HUES64 (cell line): ENCODE data around the gene TPSD1.

Experiments
- H3K27ac ChIP-seq: 2 replicates; pipeline ENCODE4 v1.7.0; 2013; ENCODE audit warnings: low read depth, low read length, inconsistent platforms
- H3K27me3 ChIP-seq: 2 replicates; pipeline ENCODE4 v1.6.1; 2013; ENCODE audit warnings: mild to moderate bottlenecking, low read length; ENCODE audit not compliant: insufficient read depth
- H3K36me3 ChIP-seq: 2 replicates; pipeline ENCODE4 v1.6.1; 2013; ENCODE audit warnings: mild to moderate bottlenecking, low read length; ENCODE audit not compliant: insufficient read depth
- H3K4me1 ChIP-seq: 2 replicates; pipeline ENCODE4 v1.6.1; 2013; ENCODE audit warnings: mild to moderate bottlenecking, low read length, moderate library complexity; ENCODE audit not compliant: insufficient read depth
- H3K4me3 ChIP-seq: 2 replicates; pipeline ENCODE4 v1.5.1; 2013; ENCODE audit warnings: mild to moderate bottlenecking, low read length, moderate library complexity
- H3K9ac ChIP-seq: 2 replicates; pipeline ENCODE4 v1.6.1; 2013; ENCODE audit warnings: mild to moderate bottlenecking, low read depth, low read length
- H3K9me3 ChIP-seq: 2 replicates; pipeline ENCODE4 v1.6.1; 2013; ENCODE audit warnings: low read depth, low read length; ENCODE audit not compliant: insufficient read depth
- WGBS: fragments of 150-250, 120-280 bp; methylation state at CpG from one replicate; pipeline ENCODE4 v1.1.7; 2013; ENCODE audit warnings: missing lambda C conversion rate; 5-methylcytosine and 5-hydroxymethylcytosine counted together

Gene TPSD1

DNA sequence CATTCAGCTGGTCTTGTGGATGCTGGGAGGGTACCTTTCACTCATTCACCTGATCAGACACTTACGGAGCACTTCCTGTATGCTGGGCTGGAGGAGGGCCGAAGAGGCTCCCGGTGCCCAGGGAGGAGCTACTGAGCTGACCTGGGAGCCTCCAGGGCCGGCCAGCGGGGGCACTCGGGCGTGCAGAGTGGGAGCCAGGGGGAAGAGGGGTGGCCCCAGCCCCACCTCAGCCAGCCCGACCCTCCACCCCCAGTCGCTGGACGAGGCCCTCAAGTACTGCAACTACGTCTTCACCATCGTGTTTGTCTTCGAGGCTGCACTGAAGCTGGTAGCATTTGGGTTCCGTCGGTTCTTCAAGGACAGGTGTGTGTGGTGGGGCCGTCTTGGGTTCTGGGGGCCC lies 41.1 kb upstream of the TPSD1 start:
- Histone ChIP-seq H3K9ac (no peak overlapping the region), H3K27ac (no peak overlapping the region), H3K36me3 (peaks cover 41% of the 10 kb centered on the region), H3K4me1 (no peaks in the 10 kb centered on the region), H3K4me3 (no peak overlapping the region), H3K9me3 (no peaks in the 10 kb centered on the region), H3K27me3 (no peaks in the 10 kb centered on the region)
- 93% methylated on average over 16 of the region's 16 CpGs for WGBS

DNA sequence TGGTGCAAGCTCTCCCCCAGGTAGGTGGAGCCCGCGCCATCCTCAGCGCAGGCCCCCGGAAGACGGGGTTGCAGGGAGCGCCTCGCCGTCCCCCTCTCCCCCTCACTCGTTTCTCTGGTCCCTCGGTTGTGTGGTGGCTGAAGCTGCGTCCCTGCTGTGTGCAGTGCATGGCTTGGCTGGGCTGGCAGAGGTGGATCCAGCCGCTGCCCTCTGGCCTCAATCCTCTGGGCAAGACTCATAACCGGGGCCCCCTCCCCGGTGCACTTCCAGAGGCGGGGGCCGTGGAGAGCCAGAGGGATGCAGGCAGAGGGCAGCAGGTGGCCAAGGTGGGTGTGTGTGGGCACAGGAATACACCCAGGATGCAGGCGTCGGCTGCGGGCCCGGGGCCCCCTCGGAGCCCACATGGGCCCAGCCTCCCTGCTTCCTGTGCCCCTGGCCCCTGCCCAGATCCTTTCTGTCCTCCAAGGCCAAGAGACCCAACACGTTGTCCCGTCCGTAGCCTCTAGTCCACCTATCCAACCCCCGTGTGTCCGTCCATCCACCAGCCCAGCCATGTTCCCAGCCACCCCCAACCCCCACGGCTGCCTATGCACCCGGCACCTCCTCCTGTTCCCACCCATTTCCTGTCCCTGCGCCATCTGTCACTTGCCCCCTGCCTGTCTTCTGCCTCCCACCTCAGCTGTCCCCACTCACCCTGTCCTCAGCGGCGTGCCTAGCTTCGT lies 40.1 kb upstream of the TPSD1 start:
- Histone ChIP-seq H3K36me3 (peaks cover 48% of the 10 kb centered on the region), H3K27me3 (no peaks in the 10 kb centered on the region), H3K4me3 (no peak overlapping the region)

DNA sequence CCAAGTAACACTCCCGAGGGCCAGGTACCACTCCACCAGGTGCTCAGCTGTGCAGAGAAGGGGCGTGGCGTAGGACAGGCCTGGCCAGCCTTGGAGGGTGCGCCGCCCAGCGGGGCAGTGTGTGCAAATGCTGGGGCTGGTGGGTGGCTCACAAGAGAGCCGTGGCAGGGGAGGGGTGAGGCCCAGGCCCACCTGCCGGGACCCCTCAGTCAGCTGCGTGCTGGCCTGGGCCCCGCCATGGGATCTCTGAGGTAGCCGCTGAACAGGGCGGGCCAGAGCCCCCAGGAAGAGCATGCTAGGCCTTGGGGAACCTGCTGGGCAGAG lies 39.6 kb upstream of the TPSD1 start:
- Histone ChIP-seq H3K4me3 (no peak overlapping the region), H3K9ac (no peak overlapping the region), H3K27me3 (no peaks in the 10 kb centered on the region), H3K9me3 (no peaks in the 10 kb centered on the region), H3K4me1 (no peaks in the 10 kb centered on the region), H3K27ac (no peak overlapping the region), H3K36me3 (peaks cover 45% of the 10 kb centered on the region)
- WGBS: 90% methylated on average over 12 of the region's 12 CpGs

More for the DNA sequence above, 40.1 kb upstream of the TPSD1 start:
- Histone ChIP-seq H3K9me3 (no peaks in the 10 kb centered on the region), H3K27ac (no peak overlapping the region), H3K4me1 (no peaks in the 10 kb centered on the region), H3K9ac (no peak overlapping the region)
- 92% methylated on average over 32 of the region's 32 CpGs for WGBS

GRCh38 chr16:1216681-1217400 lies 39.0 kb upstream of the TPSD1 start:
- Histone ChIP-seq H3K27me3 (no peaks in the 10 kb centered on the region), H3K27ac (no peak overlapping the region), H3K36me3 (peaks cover 43% of the 10 kb centered on the region), H3K4me1 (no peaks in the 10 kb centered on the region), H3K9me3 (no peaks in the 10 kb centered on the region), H3K4me3 (no peak overlapping the region), H3K9ac (no peak overlapping the region)
- 94% methylated on average over 32 of the region's 32 CpGs for WGBS

DNA sequence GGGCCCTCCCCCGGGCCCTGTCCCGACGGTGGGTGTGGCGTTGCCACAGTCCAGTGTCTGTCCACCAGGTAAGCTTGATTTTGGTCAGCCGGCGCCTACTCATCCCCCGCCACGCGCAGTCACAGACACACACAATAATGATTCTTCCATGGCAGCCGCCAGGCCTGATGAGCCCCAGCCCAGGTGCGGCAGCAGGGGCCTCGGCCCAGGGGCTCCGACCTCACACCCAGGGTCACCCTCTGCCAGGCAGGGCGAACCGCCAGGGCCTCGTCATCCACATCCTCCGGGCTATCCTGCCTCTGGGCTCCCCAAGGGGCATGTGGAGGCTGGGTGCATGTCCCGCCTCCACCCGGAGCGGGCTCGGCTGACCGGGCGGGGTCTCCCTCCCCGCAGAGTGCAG lies 38.3 kb upstream of the TPSD1 start:
- H3K27me3 ChIP-seq: no peaks in the 10 kb centered on the region
- no peaks in the 10 kb centered on the region for H3K9me3 ChIP-seq
- no peak overlapping the region for H3K4me3 ChIP-seq
- H3K9ac ChIP-seq: no peak overlapping the region
- no peak overlapping the region for H3K27ac ChIP-seq
- peaks cover 43% of the 10 kb centered on the region for H3K36me3 ChIP-seq
- H3K4me1 ChIP-seq: no peaks in the 10 kb centered on the region
- WGBS: 95% methylated on average over 24 of the region's 24 CpGs

DNA sequence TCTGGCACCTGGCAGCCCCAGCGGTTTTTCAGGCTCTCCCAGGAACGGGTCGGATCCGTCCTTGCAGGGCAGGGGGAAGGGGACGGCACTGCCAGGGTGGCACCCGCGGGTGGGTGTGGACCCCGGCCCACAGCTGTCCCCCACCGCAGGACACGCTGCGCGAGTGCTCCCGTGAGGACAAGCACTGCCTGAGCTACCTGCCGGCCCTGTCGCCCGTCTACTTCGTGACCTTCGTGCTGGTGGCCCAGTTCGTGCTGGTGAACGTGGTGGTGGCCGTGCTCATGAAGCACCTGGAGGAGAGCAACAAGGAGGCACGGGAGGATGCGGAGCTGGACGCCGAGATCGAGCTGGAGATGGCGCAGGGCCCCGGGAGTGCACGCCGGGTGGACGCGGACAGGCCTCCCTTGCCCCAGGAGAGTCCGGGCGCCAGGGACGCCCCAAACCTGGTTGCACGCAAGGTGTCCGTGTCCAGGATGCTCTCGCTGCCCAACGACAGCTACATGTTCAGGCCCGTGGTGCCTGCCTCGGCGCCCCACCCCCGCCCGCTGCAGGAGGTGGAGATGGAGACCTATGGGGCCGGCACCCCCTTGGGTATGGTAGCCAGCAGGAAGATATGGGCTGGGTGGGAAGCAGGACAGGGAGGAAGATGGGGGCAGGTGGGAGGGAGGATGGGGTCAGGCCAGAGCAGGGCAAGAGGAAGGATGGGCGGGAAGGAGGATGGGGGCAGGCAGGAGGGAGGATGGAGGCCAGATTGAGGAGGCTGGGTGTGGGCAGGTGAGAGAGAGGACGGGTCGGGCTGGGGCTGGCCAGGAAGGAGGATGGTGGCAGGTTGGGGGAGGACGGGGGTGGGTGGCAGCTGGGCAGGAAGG lies 37.6 kb upstream of the TPSD1 start:
- Histone ChIP-seq H3K27me3 (no peaks in the 10 kb centered on the region), H3K9ac (no peak overlapping the region), H3K36me3 (peaks cover 43% of the 10 kb centered on the region), H3K4me1 (no peaks in the 10 kb centered on the region), H3K27ac (no peak overlapping the region), H3K9me3 (no peaks in the 10 kb centered on the region), H3K4me3 (no peak overlapping the region)
- 93% methylated on average over 49 of the region's 49 CpGs for WGBS

DNA sequence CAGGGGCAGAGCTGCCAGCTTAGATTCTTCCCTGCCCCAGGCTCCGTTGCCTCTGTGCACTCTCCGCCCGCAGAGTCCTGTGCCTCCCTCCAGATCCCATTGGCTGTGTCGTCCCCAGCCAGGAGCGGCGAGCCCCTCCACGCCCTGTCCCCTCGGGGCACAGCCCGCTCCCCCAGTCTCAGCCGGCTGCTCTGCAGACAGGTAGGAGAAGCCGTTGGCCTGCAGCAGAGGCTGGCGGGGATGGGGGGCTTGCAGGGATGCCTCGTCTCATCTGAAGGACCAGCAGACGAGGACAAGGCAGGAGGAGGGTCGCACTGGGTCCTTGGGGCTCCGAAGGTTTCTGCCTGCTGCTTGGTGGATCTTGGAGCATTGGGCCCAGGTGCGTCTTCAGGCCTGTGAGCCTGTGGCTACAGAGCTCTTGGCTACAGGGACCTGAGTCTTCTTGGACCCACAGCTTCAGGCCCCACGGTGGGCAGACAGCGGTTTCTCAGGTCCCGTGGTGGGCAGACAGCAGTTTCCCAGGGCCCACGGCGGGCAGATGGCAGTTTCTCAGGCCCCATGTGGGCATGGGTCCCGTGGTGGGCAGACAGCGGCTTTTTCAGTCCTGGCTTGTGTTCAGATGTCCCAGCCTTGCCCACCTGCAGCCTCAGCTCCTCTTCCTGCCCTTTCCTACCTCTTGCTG lies 36.8 kb upstream of the TPSD1 start:
- no peak overlapping the region for H3K9ac ChIP-seq
- no peak overlapping the region for H3K4me3 ChIP-seq
- H3K9me3 ChIP-seq: no peaks in the 10 kb centered on the region
- no peaks in the 10 kb centered on the region for H3K27me3 ChIP-seq
- H3K36me3 ChIP-seq: peaks cover 42% of the 10 kb centered on the region
- no peak overlapping the region for H3K27ac ChIP-seq
- WGBS: 92% methylated on average over 24 of the region's 24 CpGs
- no peaks in the 10 kb centered on the region for H3K4me1 ChIP-seq

DNA sequence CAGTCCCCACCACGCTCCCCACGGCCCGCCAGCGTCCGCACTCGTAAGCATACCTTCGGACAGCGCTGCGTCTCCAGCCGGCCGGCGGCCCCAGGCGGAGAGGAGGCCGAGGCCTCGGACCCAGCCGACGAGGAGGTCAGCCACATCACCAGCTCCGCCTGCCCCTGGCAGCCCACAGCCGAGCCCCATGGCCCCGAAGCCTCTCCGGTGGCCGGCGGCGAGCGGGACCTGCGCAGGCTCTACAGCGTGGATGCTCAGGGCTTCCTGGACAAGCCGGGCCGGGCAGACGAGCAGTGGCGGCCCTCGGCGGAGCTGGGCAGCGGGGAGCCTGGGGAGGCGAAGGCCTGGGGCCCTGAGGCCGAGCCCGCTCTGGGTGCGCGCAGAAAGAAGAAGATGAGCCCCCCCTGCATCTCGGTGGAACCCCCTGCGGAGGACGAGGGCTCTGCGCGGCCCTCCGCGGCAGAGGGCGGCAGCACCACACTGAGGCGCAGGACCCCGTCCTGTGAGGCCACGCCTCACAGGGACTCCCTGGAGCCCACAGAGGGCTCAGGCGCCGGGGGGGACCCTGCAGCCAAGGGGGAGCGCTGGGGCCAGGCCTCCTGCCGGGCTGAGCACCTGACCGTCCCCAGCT lies 35.7 kb upstream of the TPSD1 start:
- H3K27me3 ChIP-seq: no peaks in the 10 kb centered on the region
- no peak overlapping the region for H3K4me3 ChIP-seq
- no peaks in the 10 kb centered on the region for H3K9me3 ChIP-seq
- H3K4me1 ChIP-seq: no peaks in the 10 kb centered on the region
- H3K36me3 ChIP-seq: peaks cover 37% of the 10 kb centered on the region; the same call in 1 of the 2 replicates
- H3K9ac ChIP-seq: no peak overlapping the region
- no peak overlapping the region for H3K27ac ChIP-seq
- 94% methylated on average over 55 of the region's 55 CpGs for WGBS

- Histone ChIP-seq H3K27me3 (no peaks in the 10 kb centered on the region), H3K9ac (no peak overlapping the region), H3K4me3 (no peak overlapping the region), H3K9me3 (no peaks in the 10 kb centered on the region), H3K4me1 (no peaks in the 10 kb centered on the region), H3K27ac (no peak overlapping the region), H3K36me3 (peaks cover 33% of the 10 kb centered on the region; the same call in 1 of the 2 replicates)
- 95% methylated on average over 48 of the region's 48 CpGs for WGBS
These were observed 34.8 kb upstream of the TPSD1 start for GRCh38 chr16:1220841-1221627.
